BLaER1 treated with 17β-estradiol and CSF1 and Interleukin-3, amounts not matched to agents 10 nM and 100 nM (cell line): ENCODE measurements around the gene PRR20G.

Experiments
- H3K27ac ChIP-seq, 11 experiments: shearing (Covaris generic); formaldehyde crosslinking; 2 replicates each; pipeline ENCODE4 v1.8.1; 2022
- H3K27me3 ChIP-seq, 11 experiments: shearing (Covaris generic); formaldehyde crosslinking; 2 replicates each; pipeline ENCODE4 v1.8.1; 2022
- H3K36me3 ChIP-seq, 11 experiments: shearing (Covaris generic); formaldehyde crosslinking; 2 replicates each; pipeline ENCODE4 v1.8.1; 2022
- H3K4me1 ChIP-seq, 10 experiments: shearing (Covaris generic); formaldehyde crosslinking; 2 replicates each; pipeline ENCODE4 v1.8.1; 2022
- H3K4me2 ChIP-seq, 11 experiments: shearing (Covaris generic); formaldehyde crosslinking; 2 replicates each; pipeline ENCODE4 v1.8.1; 2022
- H3K4me3 ChIP-seq, 10 experiments: shearing (Covaris generic); formaldehyde crosslinking; 2 replicates each; pipeline ENCODE4 v1.8.1; 2022
- H3K9ac ChIP-seq, 11 experiments: shearing (Covaris generic); formaldehyde crosslinking; 2 replicates each; pipeline ENCODE4 v1.8.1; 2022
- H3K9me3 ChIP-seq, 11 experiments: shearing (Covaris generic); formaldehyde crosslinking; replicated peaks in 1 of 11; 2 replicates each; pipeline ENCODE4 v1.8.1; 2022
- H4K20me1 ChIP-seq, 11 experiments: shearing (Covaris generic); formaldehyde crosslinking; 2 replicates each; pipeline ENCODE4 v1.8.1; 2022
- Cebpa-rat ChIP-seq, 11 experiments: shearing (Covaris generic); IDR thresholded peaks; 2 replicates each; pipeline ENCODE4 v1.8.1; 2022

Gene PRR20G

GRCh38 chr3:127276396-127276795, 11.4 kb downstream of the PRR20G start:
- peaks cover 30 to 60% (median 43%) of the 10 kb centered on the region in 11 experiments for H3K9me3 ChIP-seq
- no peaks in the 10 kb centered on the region for H3K36me3 ChIP-seq
- H3K27ac ChIP-seq = no peak overlapping the region
- TF ChIP-seq Cebpa-rat (IDR thresholded peaks at IDR 0.05) = no peak
- H4K20me1 ChIP-seq = no peaks in the 10 kb centered on the region
- H3K9ac ChIP-seq = no peak overlapping the region
- H3K27me3 ChIP-seq = no peaks in the 10 kb centered on the region
- H3K4me2 ChIP-seq = no peak overlapping the region
- no peak overlapping the region for H3K4me3 ChIP-seq
- peaks cover 0 to 15% (median 0%) of the 10 kb centered on the region in 10 experiments; a peak in 5 of 20 replicates for H3K4me1 ChIP-seq

- H3K4me2 ChIP-seq = no peak overlapping the region; a peak in 1 of 22 replicates
- H3K27me3 ChIP-seq = no peaks in the 10 kb centered on the region
- TF ChIP-seq Cebpa-rat (IDR thresholded peaks at IDR 0.05) = no peak
Observed at GRCh38 chr3:127275287-127275781, 12.5 kb downstream of the PRR20G start.

GRCh38 chr3:127274200-127274760, 13.6 kb downstream of the PRR20G start:
- Histone ChIP-seq H3K4me2 (peak overlapping the region in 2 of 11 experiments; percentile 4 to 18; a peak in 2 of 22 replicates), H3K27ac (no peak overlapping the region), H3K4me1 (peaks cover 0 to 15% (median 0%) of the 10 kb centered on the region in 10 experiments; a peak in 5 of 20 replicates), H3K9me3 (peaks cover 39 to 78% (median 53%) of the 10 kb centered on the region in 11 experiments), H3K4me3 (no peak overlapping the region), H3K9ac (no peak overlapping the region), H3K36me3 (no peaks in the 10 kb centered on the region), H4K20me1 (no peaks in the 10 kb centered on the region), H3K27me3 (no peaks in the 10 kb centered on the region)
- TF ChIP-seq Cebpa-rat (IDR thresholded peaks at IDR 0.05) = no peak

More at GRCh38 chr3:127275287-127275781, 12.5 kb downstream of the PRR20G start:
- Histone ChIP-seq H3K4me1 (peaks cover 0 to 15% (median 0%) of the 10 kb centered on the region in 10 experiments; a peak in 5 of 20 replicates), H3K9me3 (peaks cover 32 to 67% (median 47%) of the 10 kb centered on the region in 11 experiments), H4K20me1 (no peaks in the 10 kb centered on the region), H3K36me3 (no peaks in the 10 kb centered on the region), H3K4me3 (no peak overlapping the region), H3K9ac (no peak overlapping the region), H3K27ac (no peak overlapping the region)

- Histone ChIP-seq H3K27ac (no peak overlapping the region), H3K27me3 (no peaks in the 10 kb centered on the region), H4K20me1 (no peaks in the 10 kb centered on the region), H3K9me3 (peaks cover 50 to 80% (median 60%) of the 10 kb centered on the region in 11 experiments), H3K4me3 (no peak overlapping the region), H3K9ac (no peak overlapping the region), H3K4me1 (peaks cover 0 to 15% (median 0%) of the 10 kb centered on the region in 10 experiments; a peak in 5 of 20 replicates), H3K36me3 (no peaks in the 10 kb centered on the region), H3K4me2 (0 out of 22 replicates have a peak overlapping the region, but pooled peaks of 1 of the 11 experiments have one; percentile 18)
- no peak for TF ChIP-seq Cebpa-rat (IDR thresholded peaks at IDR 0.05)
Observed at GRCh38 chr3:127273206-127273605, 14.6 kb downstream of the PRR20G start.

- Histone ChIP-seq H3K4me3 (no peak overlapping the region), H3K9me3 (peaks cover 20 to 35% (median 26%) of the 10 kb centered on the region in 11 experiments), H3K9ac (no peak overlapping the region), H3K27ac (no peak overlapping the region), H3K36me3 (no peaks in the 10 kb centered on the region), H3K4me2 (no peak overlapping the region), H3K27me3 (no peaks in the 10 kb centered on the region), H4K20me1 (no peaks in the 10 kb centered on the region), H3K4me1 (no peaks in the 10 kb centered on the region)
- no peak for TF ChIP-seq Cebpa-rat (IDR thresholded peaks at IDR 0.05)
Observed at GRCh38 chr3:127266186-127266585, 21.7 kb downstream of the PRR20G start.

GRCh38 chr3:127265581-127265981, 22.3 kb downstream of the PRR20G start:
- peaks cover 20 to 32% (median 25%) of the 10 kb centered on the region in 11 experiments for H3K9me3 ChIP-seq
- H3K4me2 ChIP-seq = no peak overlapping the region
- H3K4me3 ChIP-seq = no peak overlapping the region
- no peaks in the 10 kb centered on the region for H3K36me3 ChIP-seq
- no peak for TF ChIP-seq Cebpa-rat (IDR thresholded peaks at IDR 0.05)
- no peak overlapping the region for H3K27ac ChIP-seq
- H3K27me3 ChIP-seq = no peaks in the 10 kb centered on the region
- no peaks in the 10 kb centered on the region; a peak in 1 of 22 replicates for H4K20me1 ChIP-seq
- H3K9ac ChIP-seq = no peak overlapping the region
- H3K4me1 ChIP-seq = no peaks in the 10 kb centered on the region

GRCh38 chr3:127264794-127265514, 22.9 kb downstream of the PRR20G start:
- Histone ChIP-seq H3K27ac (no peak overlapping the region), H4K20me1 (no peaks in the 10 kb centered on the region; a peak in 1 of 22 replicates), H3K36me3 (no peaks in the 10 kb centered on the region), H3K9me3 (peaks cover 15 to 25% (median 22%) of the 10 kb centered on the region in 11 experiments), H3K4me3 (no peak overlapping the region), H3K27me3 (no peaks in the 10 kb centered on the region), H3K9ac (no peak overlapping the region), H3K4me1 (no peaks in the 10 kb centered on the region), H3K4me2 (no peak overlapping the region)
- no peak for TF ChIP-seq Cebpa-rat (IDR thresholded peaks at IDR 0.05)

GRCh38 chr3:127264292-127264691, 23.6 kb downstream of the PRR20G start:
- no peaks in the 10 kb centered on the region for H3K4me1 ChIP-seq
- no peak overlapping the region for H3K9ac ChIP-seq
- H4K20me1 ChIP-seq = no peaks in the 10 kb centered on the region; a peak in 1 of 22 replicates
- no peak overlapping the region for H3K4me3 ChIP-seq
- H3K9me3 ChIP-seq = peaks cover 11 to 19% (median 17%) of the 10 kb centered on the region in 11 experiments
- no peak for TF ChIP-seq Cebpa-rat (IDR thresholded peaks at IDR 0.05)
- H3K36me3 ChIP-seq = no peaks in the 10 kb centered on the region
- H3K4me2 ChIP-seq = no peak overlapping the region
- H3K27ac ChIP-seq = no peak overlapping the region
- H3K27me3 ChIP-seq = no peaks in the 10 kb centered on the region

GRCh38 chr3:127263586-127264231, 24.1 kb downstream of the PRR20G start:
- Histone ChIP-seq H3K27me3 (no peaks in the 10 kb centered on the region), H3K27ac (no peak overlapping the region), H3K4me3 (no peak overlapping the region), H3K9me3 (peaks cover 5 to 13% (median 11%) of the 10 kb centered on the region in 11 experiments), H3K4me1 (no peaks in the 10 kb centered on the region), H3K36me3 (no peaks in the 10 kb centered on the region), H4K20me1 (no peaks in the 10 kb centered on the region; a peak in 1 of 22 replicates), H3K9ac (no peak overlapping the region), H3K4me2 (no peak overlapping the region)
- no peak for TF ChIP-seq Cebpa-rat (IDR thresholded peaks at IDR 0.05)
